K562 (cell line): ENCODE data around the gene PID1. TPM values are rescaled to one million over a fixed set of nuclear protein-coding genes. Genes with fewer than 3 reads are reported as not detected.

Experiments
- ATAC-seq: fragments of 200-7000 bp; cut with Tn5 transposase; 3 replicates; pipeline ENCODE4 v1.9.1; 2020; ENCODE audit warnings: moderate library complexity
- BruUV-seq: library from RNA; stranded (reverse); fragments of 400-500 nt; replicated peaks from 2 replicates; lab custom pipeline; 2021; lab: Mats Ljungman, UMichigan
- CTCF ChIA-PET: fragments of 300-600 bp; formaldehyde crosslinking; extraction: SDS; loops from one replicate; lab custom pipeline; 2021; ENCODE audit warnings: low intra/inter-chr PET ratio; lab: Yijun Ruan, JAX
- POLR2A ChIA-PET: fragments of 300-600, 350-650 bp; sonication (Branson Sonifier 250); formaldehyde crosslinking; extraction: SDS; loops from one replicate; lab custom pipeline; 2021; ENCODE audit warnings: antibody characterized with exemption, inconsistent platforms; lab: Yijun Ruan, JAX
- DNase-seq, 4 experiments: peaks; one replicate each; pipeline versions ENCODE4 v3.0.0 to v3.0.0-alpha.2; 2011 to 2018; ENCODE audit warnings: low spot score in 3 of 4, mixed read lengths in 3 of 4; ENCODE audit errors: extremely low read depth in 1 of 4
- FAIRE-seq: peaks from 2 replicates; lab custom pipeline; 2011; peaks lifted over from hg19 to GRCh38; lab: Jason Lieb, UNC
- H2AFZ ChIP-seq: 2 replicates; pipeline ENCODE4 v1.6.0; 2011; ENCODE audit warnings: low read depth, low read length, control low read depth, inconsistent platforms
- H3K27ac ChIP-seq: fragments of 200-600 bp; 3 replicates; pipeline ENCODE4 v1.8.0; 2011; ENCODE audit warnings: low read depth, mild to moderate bottlenecking, control low read depth, inconsistent platforms, low read length, moderate library complexity, mixed read lengths; ENCODE audit errors: extremely low read depth
- H3K27me3 ChIP-seq, 2 experiments: fragments of 300-600 bp in 1 of 2; 2 replicates in 1 of 2; 3 replicates in 1 of 2; pipeline versions ENCODE4 v1.6.0 to v1.8.0; 2011; ENCODE audit warnings: inconsistent platforms in 2 of 2, low read length in 2 of 2, mild to moderate bottlenecking in 1 of 2, mixed read lengths in 1 of 2, moderate library complexity in 1 of 2; ENCODE audit not compliant: control insufficient read depth in 2 of 2, insufficient read depth in 2 of 2
- H3K36me3 ChIP-seq: fragments of 300-600 bp; 3 replicates; pipeline ENCODE4 v1.8.0; 2011; ENCODE audit warnings: mild to moderate bottlenecking, low read length, inconsistent platforms; ENCODE audit not compliant: control insufficient read depth, insufficient read depth
- H3K4me1 ChIP-seq, 2 experiments: fragments of 200-600 bp in 1 of 2; replicated peaks in 1 of 2; 2 replicates in 1 of 2; 3 replicates in 1 of 2; pipeline versions ENCODE4 v1.5.1 to v1.8.0; 2011; ENCODE audit warnings: inconsistent platforms in 2 of 2, low read length in 2 of 2, mild to moderate bottlenecking in 1 of 2, mixed read lengths in 1 of 2, moderate library complexity in 1 of 2; ENCODE audit not compliant: control insufficient read depth in 2 of 2, insufficient read depth in 2 of 2
- H3K4me2 ChIP-seq: 2 replicates; pipeline ENCODE4 v1.6.1; 2011; ENCODE audit warnings: low read length, control low read depth, inconsistent platforms, mixed read lengths; ENCODE audit not compliant: insufficient read depth
- H3K4me3 ChIP-seq: fragments of 200-600 bp; sonication (generic), shearing (Covaris generic); 2 replicates; pipeline ENCODE4 v1.5.1; 2016; ENCODE audit warnings: control low read depth, inconsistent platforms
- H3K79me2 ChIP-seq: fragments of 200-600 bp; 3 replicates; pipeline ENCODE4 v1.8.0; 2011; ENCODE audit warnings: low read length, inconsistent platforms; ENCODE audit not compliant: control insufficient read depth, insufficient read depth
- H3K9ac ChIP-seq, 2 experiments: 2 replicates each; pipeline versions ENCODE4 v1.6.0 to v1.6.1; 2011; ENCODE audit warnings: low read depth in 2 of 2, low read length in 2 of 2, control low read depth in 1 of 2, inconsistent platforms in 1 of 2, mild to moderate bottlenecking in 1 of 2, mixed read lengths in 1 of 2; ENCODE audit not compliant: insufficient read depth in 1 of 2
- H3K9me1 ChIP-seq: one replicate; pipeline ENCODE4 v1.6.0; 2011; ENCODE audit warnings: inconsistent platforms, mild to moderate bottlenecking, low read length, moderate library complexity; ENCODE audit not compliant: control insufficient read depth, insufficient read depth
- H3K9me3 ChIP-seq: replicated peaks from 2 replicates; pipeline ENCODE4 v1.5.1; 2011; ENCODE audit warnings: low read depth, low read length, inconsistent platforms; ENCODE audit not compliant: control insufficient read depth, insufficient read depth
- H4K20me1 ChIP-seq: replicated peaks from 2 replicates; pipeline ENCODE4 v1.6.1; 2011; ENCODE audit warnings: low read length, inconsistent platforms, mixed read lengths; ENCODE audit not compliant: control insufficient read depth, insufficient read depth
- CBFA2T2 ChIP-seq: fragments of 450-650 bp; conservative IDR thresholded peaks from 2 replicates; pipeline ENCODE4 v1.6.1; 2017; ENCODE audit warnings: mild to moderate bottlenecking
- ESRRA ChIP-seq: fragments of 450-650 bp; IDR thresholded peaks from 2 replicates; pipeline ENCODE4 v1.6.1; 2014; ENCODE audit warnings: low read depth, mild to moderate bottlenecking, moderate library complexity, borderline replicate concordance
- GABPB2 ChIP-seq: fragments of 250-450 bp; sonication (Bioruptor Pico); conservative IDR thresholded peaks from 2 replicates; pipeline ENCODE4 v1.5.1; 2021; ENCODE audit warnings: mild to moderate bottlenecking
- GATAD2A ChIP-seq: fragments of 450-650 bp; IDR thresholded peaks from 2 replicates; pipeline ENCODE4 v1.6.1; 2017
- GTF2E2 ChIP-seq: fragments of 200-800 bp; sonication (Bioruptor generic); IDR thresholded peaks from 2 replicates; pipeline ENCODE4 v1.6.1; 2016; ENCODE audit warnings: missing genetic modification characterization, missing compliant biosample characterization
- HNRNPLL ChIP-seq: fragments of 200-400 bp; formaldehyde crosslinking; IDR thresholded peaks from 2 replicates; pipeline ENCODE4 v1.6.1; 2017; ENCODE audit warnings: low read length, low read depth, mild to moderate bottlenecking; ENCODE audit not compliant: poor library complexity, severe bottlenecking
- KLF16 ChIP-seq: IDR thresholded peaks from 2 replicates; pipeline ENCODE4 v1.6.1; 2016; ENCODE audit warnings: antibody characterized with exemption
- MXI1 ChIP-seq: IDR thresholded peaks from 2 replicates; pipeline ENCODE4 v1.6.1; 2011; ENCODE audit warnings: low read depth, mild to moderate bottlenecking, improper control_type of control experiment, low read length
- OTX1 ChIP-seq: fragments of 450-650 bp; formaldehyde crosslinking; IDR thresholded peaks from 2 replicates; pipeline ENCODE4 v1.4.0; 2022; ENCODE audit warnings: mild to moderate bottlenecking
- RCOR1 ChIP-seq, 2 experiments: IDR thresholded peaks; 2 replicates each; pipeline ENCODE4 v1.6.1; 2012; ENCODE audit warnings: low read depth in 2 of 2, low read length in 2 of 2, borderline replicate concordance in 1 of 2, improper control_type of control experiment in 1 of 2
- RFX7 ChIP-seq: fragments of 250-450 bp; sonication (Bioruptor Pico); IDR thresholded peaks from 2 replicates; pipeline ENCODE4 v1.5.1; 2021; ENCODE audit warnings: mild to moderate bottlenecking
- STAT5B ChIP-seq: fragments of 250-450 bp; sonication (Bioruptor Pico); IDR thresholded peaks from 2 replicates; pipeline ENCODE4 v1.8.0; 2021; ENCODE audit warnings: mild to moderate bottlenecking, inconsistent platforms
- TARDBP ChIP-seq: fragments of 450-650 bp; IDR thresholded peaks from 2 replicates; pipeline ENCODE4 v1.6.1; 2016
- TGIF2 ChIP-seq: sonication (generic); formaldehyde crosslinking; IDR thresholded peaks from 2 replicates; pipeline ENCODE4 v1.8.1; 2022; ENCODE audit warnings: mild to moderate bottlenecking, missing genetic modification reagents, moderate library complexity
- TSHZ1 ChIP-seq: fragments of 250-450 bp; sonication (Bioruptor Pico); IDR thresholded peaks from 2 replicates; pipeline ENCODE4 v1.4.0; 2020; ENCODE audit warnings: mild to moderate bottlenecking, moderate library complexity
- YBX1 ChIP-seq: fragments of 450-650 bp; IDR thresholded peaks from 2 replicates; pipeline ENCODE4 v1.7.1; 2016; ENCODE audit warnings: mild to moderate bottlenecking
- ZBTB17 ChIP-seq: fragments of 450-650 bp; formaldehyde crosslinking; IDR thresholded peaks from 2 replicates; pipeline ENCODE4 v1.4.0; 2020; ENCODE audit warnings: mild to moderate bottlenecking
- ZKSCAN8 ChIP-seq: fragments of 200-800 bp; sonication (Bioruptor generic); IDR thresholded peaks from 2 replicates; pipeline ENCODE4 v1.6.1; 2016; ENCODE audit warnings: missing genetic modification characterization, missing compliant biosample characterization
- WGBS: fragments of 100-300 bp; shearing (Covaris generic); methylation state at CpG from one replicate; pipeline ENCODE4 v1.1.6; 2016; ENCODE audit warnings: low coverage, mixed read lengths; ENCODE audit not compliant: insufficient coverage; ENCODE audit errors: missing lambda C conversion rate; 5-methylcytosine and 5-hydroxymethylcytosine counted together
- in situ Hi-C: fragments of 300-500 bp; cut with MboI; formaldehyde crosslinking; loops from 4 replicates; pipeline ENCODE4 v1.15.0; 2018; ENCODE audit warnings: inconsistent platforms, mixed read lengths
- intact Hi-C: fragments of 100-400 bp; cut with micrococcal nuclease; formaldehyde crosslinking; loops from 2 replicates; pipeline ENCODE4 v1.14.2; 2022
- polyA plus RNA-seq, 8 experiments: library from polyadenylated mRNA; depleted of rRNA in 4 of 8; stranded (reverse) in 5 of 8; unstranded in 3 of 8; fragments of >200 nt; fragmentation: Nextera tagmentation in 2 of 8; fragmentation: Illumina TruSeq in 1 of 8; extraction: Ambion mirVana in 2 of 8; extraction: Trizol in 1 of 8; gene quantifications; 2 replicates each; pipeline versions ENCODE4 v1.2.1 to v1.2.3, GENCODE V29; 2011 to 2014; ENCODE audit warnings: inconsistent platforms in 1 of 8, missing spikeins in 1 of 8
- total RNA-seq, 7 experiments: library from RNA; depleted of rRNA in 6 of 7; stranded (reverse); fragments of >200 nt in 6 of 7; fragmentation: Illumina TruSeq in 2 of 7; extraction: Trizol in 2 of 7; gene quantifications; 2 replicates each; pipeline versions ENCODE4 v1.2.1 to v1.2.3, GENCODE V29; 2011 to 2021; ENCODE audit warnings: low replicate concordance in 1 of 7

PID1 gene
- total and polyA plus RNA-seq, 9 of the 15 experiments (the other 6 are each of a cell fraction or from before 2014, with no cell fraction given), result not detected

GRCh38 chr2:229051798-229052197, 219.3 kb downstream of the PID1 start:
- in situ Hi-C loops, result no loop called here
- ATAC-seq, result no peak

More at GRCh38 chr2:229051798-229052197, 219.3 kb downstream of the PID1 start:
- BruUV-seq, result no TSS peak
- FAIRE-seq (no peak), DNase-seq (no peak)
- Histone ChIP-seq H3K36me3 (no peaks in the 10 kb centered on the region), H2AFZ (no peak overlapping the region), H3K4me2 (no peak overlapping the region), H3K79me2 (no peaks in the 10 kb centered on the region), H3K4me3 (no peak overlapping the region), H3K9ac (no peak overlapping the region), H3K9me1 (no peaks in the 10 kb centered on the region), H4K20me1 (no peaks in the 10 kb centered on the region), H3K4me1 (no peaks in the 10 kb centered on the region), H3K9me3 (no peaks in the 10 kb centered on the region), H3K27me3 (no peaks in the 10 kb centered on the region), H3K27ac (no peak overlapping the region)
- TF ChIP-seq ZBTB17 (CRISPR knock-in tag) (no peak), ZKSCAN8 (no peak), HNRNPLL (no peak), RFX7 (no peak), CBFA2T2 (no peak), KLF16 (no peak), TGIF2 (CRISPR knock-in tag) (no peak), YBX1 (no peak), ESRRA (no peak), STAT5B (CRISPR knock-in tag) (no peak), GABPB2 (CRISPR knock-in tag) (no peak), GTF2E2 (tag) (no peak), OTX1 (CRISPR knock-in tag) (no peak), TARDBP (no peak), RCOR1 (IDR thresholded peaks at IDR 0.05; ENCODE audit: borderline replicate concordance in 1 of 2, low read depth in 2 of 2, low read length in 2 of 2) (no peak), GATAD2A (no peak), MXI1 (no peak), TSHZ1 (CRISPR knock-in tag) (no peak)
- CTCF ChIA-PET, result no interaction called here
- POLR2A ChIA-PET, result interaction anchor here (0.6 kb wide), 1 partner anchor 55 kb away, joined by 3 read pairs; no protein-coding TSS in a partner anchor
- WGBS, result 0% methylated on average over 2 of the region's 2 CpGs
- intact Hi-C loops, result no loop called here
